C4-2B (cell line): ENCODE results near the gene PCNX1.

Experiments used
- H3K27ac ChIP-seq: fragments of 450-650 bp; 2 replicates; pipeline ENCODE4 v1.5.1; 2017
- ZFX ChIP-seq: fragments of 450-650 bp; IDR thresholded peaks from 2 replicates; pipeline ENCODE4 v1.6.1; 2017
- TF ChIP-seq, protein P1 (sequence below): fragments of 450-650 bp; conservative IDR thresholded peaks from 2 replicates; pipeline ENCODE4 v1.5.1; 2017; ENCODE audit warnings: mild to moderate bottlenecking

The PCNX1 gene

DNA sequence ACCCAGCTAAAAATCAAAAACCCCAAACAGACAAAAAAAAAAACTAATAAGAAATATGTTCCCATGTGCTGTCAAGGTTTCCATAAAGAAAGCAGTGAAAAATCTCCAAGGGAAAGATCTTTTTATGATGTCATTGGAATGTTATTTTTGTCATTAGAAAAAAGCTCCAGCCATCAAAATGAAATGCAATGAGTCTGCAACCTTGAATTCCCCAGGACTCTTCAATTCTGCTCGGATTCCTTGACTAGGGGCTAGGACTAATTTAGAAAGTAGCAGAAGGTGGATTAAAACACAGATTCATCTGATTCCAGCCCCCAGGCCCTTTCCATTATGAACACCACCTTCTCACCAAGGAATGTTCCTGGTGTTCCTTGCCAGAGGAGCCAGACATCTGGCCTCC lies 6.0 kb upstream of the PCNX1 start:
- no peak for TF ChIP-seq ZFX
- TF ChIP-seq, protein P1, sequence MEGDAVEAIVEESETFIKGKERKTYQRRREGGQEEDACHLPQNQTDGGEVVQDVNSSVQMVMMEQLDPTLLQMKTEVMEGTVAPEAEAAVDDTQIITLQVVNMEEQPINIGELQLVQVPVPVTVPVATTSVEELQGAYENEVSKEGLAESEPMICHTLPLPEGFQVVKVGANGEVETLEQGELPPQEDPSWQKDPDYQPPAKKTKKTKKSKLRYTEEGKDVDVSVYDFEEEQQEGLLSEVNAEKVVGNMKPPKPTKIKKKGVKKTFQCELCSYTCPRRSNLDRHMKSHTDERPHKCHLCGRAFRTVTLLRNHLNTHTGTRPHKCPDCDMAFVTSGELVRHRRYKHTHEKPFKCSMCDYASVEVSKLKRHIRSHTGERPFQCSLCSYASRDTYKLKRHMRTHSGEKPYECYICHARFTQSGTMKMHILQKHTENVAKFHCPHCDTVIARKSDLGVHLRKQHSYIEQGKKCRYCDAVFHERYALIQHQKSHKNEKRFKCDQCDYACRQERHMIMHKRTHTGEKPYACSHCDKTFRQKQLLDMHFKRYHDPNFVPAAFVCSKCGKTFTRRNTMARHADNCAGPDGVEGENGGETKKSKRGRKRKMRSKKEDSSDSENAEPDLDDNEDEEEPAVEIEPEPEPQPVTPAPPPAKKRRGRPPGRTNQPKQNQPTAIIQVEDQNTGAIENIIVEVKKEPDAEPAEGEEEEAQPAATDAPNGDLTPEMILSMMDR = no peak
- H3K27ac ChIP-seq = no peak overlapping the region

DNA sequence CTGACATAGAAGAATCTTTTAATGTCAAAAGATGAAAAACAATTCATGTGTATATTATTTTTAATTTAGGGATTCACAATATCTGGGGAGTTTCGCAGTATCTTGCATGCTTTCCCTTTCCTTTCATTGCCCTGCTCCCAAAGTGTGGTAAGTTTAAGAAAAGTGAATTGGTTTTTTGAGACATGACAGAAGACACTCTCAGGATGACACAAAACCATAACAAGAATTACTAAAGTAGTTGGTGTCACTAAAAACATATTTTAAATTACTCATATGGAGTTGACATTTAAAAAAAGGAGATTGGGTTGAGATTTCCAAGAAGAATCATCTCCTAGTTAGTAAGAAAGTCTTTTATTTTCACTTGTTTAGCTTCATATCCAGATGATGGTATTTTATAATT lies 5.1 kb upstream of the PCNX1 start:
- TF ChIP-seq, protein P1 = no peak
- no peak for TF ChIP-seq ZFX
- H3K27ac ChIP-seq = no peak overlapping the region

DNA sequence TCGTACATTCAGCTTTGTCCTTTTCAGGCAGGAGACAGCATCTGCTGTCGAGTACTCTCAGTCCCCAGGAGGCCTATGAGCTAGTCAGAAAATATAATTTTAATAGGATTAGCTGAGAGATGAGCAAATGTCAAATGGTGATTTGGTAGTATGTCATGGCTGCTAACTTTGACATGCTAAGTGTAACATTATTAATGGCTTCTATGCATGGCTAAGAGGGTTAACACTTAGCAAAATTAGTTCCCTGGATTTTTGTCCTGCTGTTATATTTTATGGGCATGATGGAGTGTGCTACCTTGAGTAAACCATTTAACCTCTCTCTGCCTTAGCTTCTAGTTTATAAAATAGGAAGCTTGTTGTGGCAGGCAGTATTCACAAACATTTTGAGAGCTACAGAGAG lies 2.9 kb upstream of the PCNX1 start:
- no peak overlapping the region for H3K27ac ChIP-seq
- no peak for TF ChIP-seq ZFX
- TF ChIP-seq, protein P1 = no peak

DNA sequence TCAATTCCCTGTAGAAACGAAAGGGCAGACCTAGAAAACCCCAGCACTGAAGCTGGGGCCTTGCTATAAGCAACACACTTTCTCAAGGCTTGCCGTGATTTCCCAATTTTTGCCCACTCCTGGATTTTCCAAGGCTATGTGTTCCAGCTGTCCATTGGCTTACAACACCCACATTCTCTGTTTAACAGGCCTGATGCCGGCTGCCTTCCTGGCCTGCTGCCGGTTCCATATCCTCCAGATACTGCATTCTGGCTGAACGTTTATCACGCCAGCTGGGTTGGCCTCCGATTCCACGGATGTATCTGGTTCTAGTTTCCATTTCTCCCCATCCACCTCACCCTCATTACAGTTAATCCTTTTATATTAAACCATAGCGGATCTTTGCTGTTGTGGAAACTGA lies 2.0 kb upstream of the PCNX1 start:
- no peak overlapping the region for H3K27ac ChIP-seq
- TF ChIP-seq ZFX = no peak
- TF ChIP-seq, protein P1 = no peak

DNA sequence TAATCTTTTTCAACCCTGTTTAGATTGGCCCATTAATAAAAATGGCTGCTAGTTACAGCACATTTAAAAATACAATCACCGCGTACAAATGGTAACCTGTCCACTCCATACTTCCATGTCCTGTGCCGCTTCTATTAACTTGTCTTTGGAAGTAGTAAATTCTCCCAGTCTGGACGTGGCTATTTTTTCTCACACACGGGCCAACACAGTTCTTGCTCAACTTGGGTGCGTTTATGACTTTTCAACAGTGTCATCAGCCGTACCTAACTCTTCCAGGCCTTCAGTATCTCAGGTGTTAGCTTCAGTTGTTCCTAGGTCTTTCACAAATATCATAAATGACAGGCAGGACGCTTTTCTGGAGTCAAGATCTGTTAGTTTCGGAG lies 475 bp upstream of the PCNX1 start:
- no peak for TF ChIP-seq ZFX
- TF ChIP-seq, protein P1 = no peak

DNA sequence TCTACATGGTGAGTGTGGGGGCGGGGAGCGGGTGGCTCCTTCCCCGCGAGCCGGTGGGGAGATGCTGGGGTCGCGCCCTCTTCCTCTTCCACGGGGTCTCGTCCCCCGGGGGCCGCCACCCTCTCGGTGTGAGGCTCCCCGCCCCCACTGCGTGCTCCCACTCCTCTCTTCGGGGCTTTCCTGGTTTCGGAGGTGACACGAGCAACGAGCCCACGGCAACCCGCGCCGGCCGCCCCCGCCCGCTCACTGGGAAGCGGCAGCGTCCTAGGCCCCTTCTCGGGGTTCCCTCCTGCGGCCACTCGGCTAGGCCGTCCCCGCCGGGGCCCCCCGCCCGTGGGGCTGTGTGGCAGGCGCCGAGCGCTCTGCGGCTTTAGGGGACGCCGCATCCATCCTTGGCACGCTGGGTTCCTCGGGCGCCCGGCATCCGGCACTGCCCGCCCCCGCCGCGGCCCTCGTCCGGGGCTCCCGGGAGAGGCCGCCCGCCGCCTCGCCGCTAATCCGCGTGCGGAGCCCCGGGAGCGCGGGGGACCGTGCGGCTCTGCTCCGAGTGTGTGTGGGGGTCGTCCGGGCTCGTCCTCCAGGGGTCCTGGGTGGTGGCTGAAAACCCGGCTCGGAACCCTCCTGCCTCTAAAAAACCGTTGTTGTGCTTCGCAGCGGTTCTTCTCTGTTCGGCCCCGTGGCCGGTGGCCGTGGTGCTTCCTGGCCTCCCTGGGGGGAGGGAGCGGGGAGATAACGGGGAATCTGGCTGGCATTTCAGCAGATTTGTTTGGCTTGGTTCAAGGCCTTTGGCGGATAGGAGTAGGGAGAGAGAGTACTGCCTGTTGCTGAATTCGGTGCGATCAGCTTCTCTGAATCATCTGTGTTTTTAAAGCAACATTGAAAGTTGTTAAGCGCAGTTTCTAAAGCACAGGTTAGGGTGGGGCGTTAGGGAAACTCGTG lies 1.0 kb downstream of the PCNX1 start:
- H3K27ac ChIP-seq = peak overlapping the region; percentile 76
- TF ChIP-seq ZFX = peak; percentile 67
- TF ChIP-seq, protein P1 = no peak

More for the DNA sequence above, 475 bp upstream of the PCNX1 start:
- H3K27ac ChIP-seq = peak overlapping the region; percentile 76

DNA sequence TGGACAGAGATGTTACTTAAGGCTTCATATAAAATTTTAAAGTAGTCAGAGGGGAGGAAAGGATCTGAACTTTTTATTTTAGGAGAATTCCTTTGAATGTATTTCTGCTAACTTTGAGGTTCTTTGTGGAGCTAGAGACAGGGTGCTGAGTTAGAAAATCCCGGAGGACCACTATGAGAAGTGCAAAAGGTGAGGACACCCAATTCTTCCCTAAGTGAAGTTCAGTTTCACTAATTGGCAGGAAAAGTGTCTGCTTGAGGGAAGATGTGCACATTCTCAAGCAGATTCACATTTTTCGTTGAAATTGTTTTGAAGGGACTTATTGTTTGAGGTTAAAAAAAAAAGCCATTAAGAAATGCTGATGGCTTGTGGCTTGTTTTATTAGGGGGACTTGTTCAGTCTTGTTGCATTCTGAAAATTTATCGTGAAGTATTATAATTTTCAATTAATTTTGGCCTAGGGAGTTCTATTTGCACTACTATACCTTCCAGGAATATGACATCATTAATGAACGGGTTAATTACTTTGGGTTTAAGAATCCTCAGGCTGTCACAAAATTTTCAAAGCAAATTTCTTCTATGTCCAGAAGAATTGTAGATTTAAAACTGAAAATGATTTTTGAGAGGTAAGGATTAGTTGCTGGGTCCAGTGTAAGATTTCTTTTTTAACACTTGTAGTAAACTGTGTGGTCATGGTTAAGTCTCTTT lies 1.8 kb downstream of the PCNX1 start:
- no peak for TF ChIP-seq ZFX
- TF ChIP-seq, protein P1 = no peak
- no peak overlapping the region for H3K27ac ChIP-seq
